Glutamatergic neuron (in vitro differentiated cells): Measurements from ENCODE around the gene CENPS. TPM values are rescaled to one million over a fixed set of nuclear protein-coding genes. Genes with fewer than 3 reads are reported as not detected.

ENCODE experiments used
- DNase-seq: peaks from one replicate; pipeline ENCODE4 v3.0.0; 2022
- H3K27ac Mint-ChIP-seq: one replicate; pipeline ENCODE4 v1.8.0; 2020; ENCODE audit warnings: mild to moderate bottlenecking, mixed read lengths, inconsistent platforms; ENCODE audit not compliant: unreplicated experiment
- H3K27me3 Mint-ChIP-seq: one replicate; pipeline ENCODE4 v1.8.0; 2020; ENCODE audit warnings: mild to moderate bottlenecking, moderate library complexity, mixed read lengths, inconsistent platforms; ENCODE audit not compliant: unreplicated experiment
- H3K36me3 Mint-ChIP-seq: one replicate; pipeline ENCODE4 v1.8.0; 2020; ENCODE audit warnings: mild to moderate bottlenecking, mixed read lengths, inconsistent platforms; ENCODE audit not compliant: unreplicated experiment
- H3K4me1 Mint-ChIP-seq: one replicate; pipeline ENCODE4 v1.8.0; 2020; ENCODE audit warnings: mild to moderate bottlenecking, low read depth, mixed read lengths, inconsistent platforms; ENCODE audit not compliant: unreplicated experiment
- H3K4me3 Mint-ChIP-seq: one replicate; pipeline ENCODE4 v1.8.0; 2020; ENCODE audit warnings: mild to moderate bottlenecking, mixed read lengths, inconsistent platforms; ENCODE audit not compliant: unreplicated experiment
- H3K9me3 Mint-ChIP-seq: one replicate; pipeline ENCODE4 v1.8.0; 2020; ENCODE audit warnings: mild to moderate bottlenecking, moderate library complexity, mixed read lengths, inconsistent platforms; ENCODE audit not compliant: unreplicated experiment
- total RNA-seq: library from RNA; stranded (reverse); fragmentation: NEBNext Ultra II Directional; extraction: Animal tissue kit (Norgen Biotek cat#: 25700); gene quantifications from one replicate; pipeline ENCODE4 v1.2.1, GENCODE V29; 2021; ENCODE audit not compliant: unreplicated experiment
- TF ChIP-seq, protein P1 (sequence below): fragments of 200-600 bp; sonication (generic); IDR thresholded peaks from one replicate; pipeline ENCODE4 v1.5.0; 2021; ENCODE audit not compliant: partially characterized antibody, unreplicated experiment

The CENPS gene
- total RNA-seq, 1 donor from 2014 or later, result 9.3 TPM

DNA sequence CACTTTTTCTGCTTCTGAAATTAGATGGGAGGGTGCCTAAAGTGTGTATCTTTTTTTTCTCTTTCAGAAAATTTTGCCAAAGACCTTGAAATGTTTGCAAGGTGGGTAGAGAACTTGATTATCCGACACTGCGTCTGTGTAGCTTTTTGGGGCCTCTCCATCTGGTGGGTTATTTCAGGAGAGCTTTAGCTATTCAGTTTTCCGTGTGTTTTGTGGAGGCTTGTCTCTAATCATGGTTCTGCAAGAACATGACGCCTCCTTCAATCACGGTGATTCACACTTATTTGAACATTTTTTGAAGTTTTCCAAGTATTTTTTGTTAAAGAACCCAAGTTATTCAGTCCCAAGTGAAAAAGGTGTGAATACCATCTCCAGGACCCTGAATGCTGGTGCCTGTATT is 4.4 kb downstream of the CENPS start:
- H3K27me3 Mint-ChIP-seq, result peaks cover 7% of the 10 kb centered on the region
- H3K36me3 Mint-ChIP-seq, result no peaks in the 10 kb centered on the region
- TF ChIP-seq, protein P1, sequence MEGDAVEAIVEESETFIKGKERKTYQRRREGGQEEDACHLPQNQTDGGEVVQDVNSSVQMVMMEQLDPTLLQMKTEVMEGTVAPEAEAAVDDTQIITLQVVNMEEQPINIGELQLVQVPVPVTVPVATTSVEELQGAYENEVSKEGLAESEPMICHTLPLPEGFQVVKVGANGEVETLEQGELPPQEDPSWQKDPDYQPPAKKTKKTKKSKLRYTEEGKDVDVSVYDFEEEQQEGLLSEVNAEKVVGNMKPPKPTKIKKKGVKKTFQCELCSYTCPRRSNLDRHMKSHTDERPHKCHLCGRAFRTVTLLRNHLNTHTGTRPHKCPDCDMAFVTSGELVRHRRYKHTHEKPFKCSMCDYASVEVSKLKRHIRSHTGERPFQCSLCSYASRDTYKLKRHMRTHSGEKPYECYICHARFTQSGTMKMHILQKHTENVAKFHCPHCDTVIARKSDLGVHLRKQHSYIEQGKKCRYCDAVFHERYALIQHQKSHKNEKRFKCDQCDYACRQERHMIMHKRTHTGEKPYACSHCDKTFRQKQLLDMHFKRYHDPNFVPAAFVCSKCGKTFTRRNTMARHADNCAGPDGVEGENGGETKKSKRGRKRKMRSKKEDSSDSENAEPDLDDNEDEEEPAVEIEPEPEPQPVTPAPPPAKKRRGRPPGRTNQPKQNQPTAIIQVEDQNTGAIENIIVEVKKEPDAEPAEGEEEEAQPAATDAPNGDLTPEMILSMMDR, result no peak
- peaks cover 12% of the 10 kb centered on the region for H3K4me1 Mint-ChIP-seq
- H3K9me3 Mint-ChIP-seq, result peaks cover 3% of the 10 kb centered on the region
- H3K4me3 Mint-ChIP-seq, result no peak overlapping the region
- DNase-seq, result no peak
- no peak overlapping the region for H3K27ac Mint-ChIP-seq

DNA sequence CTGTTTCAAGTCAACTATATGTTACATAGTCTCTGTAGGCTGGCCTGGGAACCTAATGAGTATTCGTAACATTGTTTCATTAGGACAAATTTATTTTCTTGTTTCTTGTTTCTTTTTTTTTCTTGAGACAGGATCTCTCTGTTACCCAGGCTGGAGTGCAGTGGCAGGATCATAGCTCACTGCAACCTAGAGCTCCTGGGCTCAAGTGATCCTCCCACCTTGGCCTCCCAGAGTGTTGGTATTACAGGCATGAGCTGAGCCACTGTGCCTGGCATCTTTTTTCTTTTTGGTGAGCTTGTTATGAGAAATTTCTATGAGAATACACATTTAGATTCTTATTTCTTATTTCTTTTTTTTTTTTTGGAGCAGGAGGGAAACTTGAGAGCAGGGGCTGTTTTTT is 6.8 kb downstream of the CENPS start:
- no peaks in the 10 kb centered on the region for H3K36me3 Mint-ChIP-seq
- TF ChIP-seq, protein P1, result no peak
- no peak for DNase-seq
- peaks cover 8% of the 10 kb centered on the region for H3K4me1 Mint-ChIP-seq
- no peaks in the 10 kb centered on the region for H3K9me3 Mint-ChIP-seq
- H3K27ac Mint-ChIP-seq, result no peak overlapping the region
- no peak overlapping the region for H3K4me3 Mint-ChIP-seq
- no peaks in the 10 kb centered on the region for H3K27me3 Mint-ChIP-seq

DNA sequence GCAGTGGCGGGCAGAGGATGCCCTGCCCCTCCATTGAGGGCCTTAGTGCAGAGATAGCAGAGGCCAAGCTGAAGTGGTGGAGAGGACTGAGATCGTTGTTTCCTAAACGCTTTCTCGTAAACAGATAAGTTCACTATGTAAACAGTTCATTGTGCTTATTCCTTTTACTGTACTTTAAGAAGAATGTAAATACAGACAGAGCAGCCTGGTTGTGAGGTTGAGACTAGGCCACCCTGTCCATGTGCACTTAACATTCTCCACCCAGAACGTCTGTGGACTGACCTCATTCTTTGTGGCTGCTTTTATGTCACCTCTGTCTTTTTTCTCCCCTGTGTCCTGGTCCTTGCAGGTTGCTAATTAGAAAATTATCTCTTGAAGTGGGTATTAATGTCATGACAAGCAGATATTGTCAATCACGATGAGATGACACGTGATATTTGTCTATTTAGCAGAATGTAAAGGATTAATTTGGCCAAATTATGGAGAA is 8.5 kb downstream of the CENPS start:
- H3K27me3 Mint-ChIP-seq, result no peaks in the 10 kb centered on the region
- no peaks in the 10 kb centered on the region for H3K36me3 Mint-ChIP-seq
- H3K4me1 Mint-ChIP-seq, result peaks cover 5% of the 10 kb centered on the region
- no peak for DNase-seq
- TF ChIP-seq, protein P1, result no peak
- H3K4me3 Mint-ChIP-seq, result no peak overlapping the region
- no peak overlapping the region for H3K27ac Mint-ChIP-seq
- H3K9me3 Mint-ChIP-seq, result no peaks in the 10 kb centered on the region

GRCh38 chr1:10440305-10440704 is 10.1 kb downstream of the CENPS start:
- Mint-ChIP-seq H3K36me3 (no peaks in the 10 kb centered on the region), H3K9me3 (no peaks in the 10 kb centered on the region), H3K27me3 (no peaks in the 10 kb centered on the region), H3K27ac (no peak overlapping the region), H3K4me1 (peaks cover 5% of the 10 kb centered on the region), H3K4me3 (no peak overlapping the region)
- TF ChIP-seq, protein P1, result no peak
- no peak for DNase-seq

- TF ChIP-seq, protein P1, result no peak
- Mint-ChIP-seq H3K27me3 (no peaks in the 10 kb centered on the region), H3K36me3 (no peaks in the 10 kb centered on the region), H3K27ac (peak overlapping the region; percentile 20), H3K4me3 (no peak overlapping the region), H3K9me3 (no peaks in the 10 kb centered on the region), H3K4me1 (peaks cover 5% of the 10 kb centered on the region)
- no peak for DNase-seq
Observed at GRCh38 chr1:10440794-10441193, 10.6 kb downstream of the CENPS start.
